ENCODE results near the gene TEX26. TPM values are rescaled to one million over a fixed set of nuclear protein-coding genes. Genes with fewer than 3 reads are reported as not detected.
"Not testable (repeated sequence)": the region's sequence is repeated elsewhere in the genome, so short reads cannot be mapped to it uniquely, and the experiment has no call there.

The TEX26 gene
- total RNA-seq, 1 donor from 2014 or later, result not detected

DNA sequence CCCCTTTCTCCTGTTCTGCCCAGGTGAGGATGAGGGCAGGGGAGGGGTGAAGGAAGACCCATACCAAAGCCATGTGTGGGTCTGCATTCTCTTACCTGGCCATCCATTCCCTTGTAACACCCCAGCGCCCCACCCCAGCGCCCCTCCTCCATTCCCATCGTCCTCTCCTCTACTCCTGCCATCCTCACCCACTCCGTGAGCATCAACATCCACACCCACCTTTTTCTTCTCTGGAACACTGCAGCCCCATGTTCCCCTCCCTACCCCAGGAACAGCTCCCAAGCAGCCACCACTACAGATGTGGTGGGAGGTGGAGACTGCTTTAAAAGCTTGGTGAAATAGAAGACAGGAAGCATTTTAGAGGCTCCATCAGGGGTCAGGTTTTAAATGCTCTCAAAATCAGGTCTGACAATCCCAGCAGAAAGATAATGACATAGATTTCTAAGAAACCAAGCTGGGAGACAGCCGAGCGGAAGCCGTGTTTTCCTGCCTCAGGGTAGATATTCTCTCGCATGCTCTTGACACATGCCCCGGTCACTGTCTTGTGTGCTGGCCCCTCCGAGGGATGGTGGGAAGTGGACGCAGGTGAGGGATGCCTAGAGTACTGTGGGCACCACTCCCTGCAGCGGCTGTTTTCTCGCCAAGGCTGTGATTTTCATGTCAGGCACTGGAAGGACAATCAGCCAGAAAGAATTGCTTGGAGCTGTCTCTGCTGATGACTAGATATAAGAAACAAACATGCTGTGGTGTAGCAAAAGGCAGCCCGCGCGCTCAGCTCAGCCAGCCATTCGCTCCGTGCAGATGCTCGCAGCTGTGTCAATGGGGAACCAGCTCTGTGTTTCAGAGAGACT is 16.5 kb upstream of the TEX26 start:
- intact Hi-C loops (cut with DNase I), result no loop called here
- ATAC-seq (no peak), DNase-seq (ENCODE audit: missing footprints) (no peak)

DNA sequence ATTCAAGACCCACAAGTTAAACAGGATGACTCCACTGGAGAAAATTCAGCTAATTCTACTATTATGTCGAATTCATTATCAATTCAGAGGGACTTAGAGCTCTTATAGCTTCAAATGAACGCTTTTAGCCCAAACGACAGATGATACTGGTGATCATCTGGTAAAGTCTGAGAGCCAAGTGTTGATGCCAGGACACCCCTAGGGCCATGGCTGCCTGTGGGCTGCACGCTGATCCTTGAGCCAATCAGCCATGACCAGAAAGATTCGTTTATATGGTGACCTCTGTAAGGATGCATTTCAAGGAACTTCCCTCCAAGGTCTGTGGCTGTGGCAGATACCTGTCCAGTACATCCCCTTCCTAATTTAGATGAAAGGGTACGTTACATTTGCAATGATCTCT is 15.5 kb upstream of the TEX26 start:
- intact Hi-C loops (cut with DNase I), result no loop called here
- ATAC-seq (no peak), DNase-seq (ENCODE audit: missing footprints) (no peak)

DNA sequence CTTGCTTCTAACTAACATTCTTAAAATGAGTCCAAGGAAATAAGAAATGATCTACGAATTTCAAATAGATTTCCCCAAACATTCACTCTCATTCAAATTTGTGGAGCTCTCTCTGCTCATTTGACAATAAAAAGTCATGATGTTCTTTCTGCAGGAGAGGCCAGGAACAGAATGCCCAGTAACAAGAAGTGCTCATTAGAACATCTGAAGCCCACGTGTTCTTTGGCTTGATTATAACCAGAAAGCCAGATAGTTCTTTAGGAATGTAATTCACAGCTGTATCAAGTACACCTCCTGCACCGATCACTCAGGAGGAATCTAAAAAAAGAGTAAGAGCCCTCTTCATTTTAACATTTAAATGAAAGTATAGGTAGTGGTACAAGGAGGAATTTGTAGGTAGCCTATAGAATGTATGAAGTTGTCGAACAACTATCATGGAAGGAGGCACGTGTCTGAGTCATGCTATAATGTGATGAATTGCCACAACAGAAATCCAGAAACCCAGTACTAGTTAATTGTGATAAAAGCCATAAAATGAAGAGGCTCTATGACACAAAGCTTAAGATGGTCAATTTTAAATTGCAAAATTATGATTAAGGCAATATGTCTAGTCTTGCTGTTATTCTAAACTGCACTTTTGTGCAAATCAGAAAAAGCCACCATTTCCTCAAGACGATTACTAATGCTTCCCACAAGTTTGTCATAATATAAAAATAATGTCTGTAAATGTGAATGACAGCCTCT is 13.6 kb upstream of the TEX26 start:
- intact Hi-C loops (cut with DNase I), result no loop called here
- ATAC-seq (peak; percentile 60), DNase-seq (ENCODE audit: missing footprints) (no peak)

DNA sequence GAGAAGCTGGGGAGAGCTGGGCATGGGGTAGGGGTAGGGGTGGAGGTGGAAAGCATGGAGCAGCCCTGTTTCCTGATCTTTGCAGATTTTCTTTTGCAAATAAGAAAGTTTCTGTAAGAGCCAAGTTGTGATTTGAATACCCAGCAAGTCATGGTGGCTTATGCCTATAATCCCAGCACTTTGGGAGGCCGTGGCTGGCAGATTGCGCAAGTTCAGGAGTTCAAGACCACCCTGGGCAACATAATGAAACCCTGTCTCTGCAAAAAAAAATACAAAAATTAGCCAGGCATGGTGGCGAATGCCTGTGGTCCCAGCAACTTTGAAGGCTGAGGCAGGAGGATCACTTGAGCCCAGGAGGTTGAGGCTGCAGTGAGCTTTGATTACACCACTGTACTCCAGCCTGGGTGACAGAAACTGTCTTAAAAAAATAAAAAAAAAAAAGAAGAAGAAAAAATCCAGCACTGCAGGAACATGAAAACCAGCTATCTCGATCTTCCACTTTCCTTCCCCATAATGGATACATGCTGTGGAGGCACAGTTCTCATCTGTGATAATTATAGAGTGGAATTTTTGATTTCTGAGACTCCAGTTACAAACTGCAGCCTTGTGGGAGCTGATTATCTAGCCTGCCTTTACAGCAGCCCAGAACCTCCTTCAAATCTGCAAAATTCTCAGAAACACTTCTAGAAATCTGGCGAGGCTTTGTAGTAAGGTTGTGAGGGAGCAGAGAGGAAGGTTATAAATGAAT is 12.1 kb upstream of the TEX26 start:
- ATAC-seq, result no peak
- DNase-seq (ENCODE audit: missing footprints), result no peak
- intact Hi-C loops (cut with DNase I), result no loop called here

DNA sequence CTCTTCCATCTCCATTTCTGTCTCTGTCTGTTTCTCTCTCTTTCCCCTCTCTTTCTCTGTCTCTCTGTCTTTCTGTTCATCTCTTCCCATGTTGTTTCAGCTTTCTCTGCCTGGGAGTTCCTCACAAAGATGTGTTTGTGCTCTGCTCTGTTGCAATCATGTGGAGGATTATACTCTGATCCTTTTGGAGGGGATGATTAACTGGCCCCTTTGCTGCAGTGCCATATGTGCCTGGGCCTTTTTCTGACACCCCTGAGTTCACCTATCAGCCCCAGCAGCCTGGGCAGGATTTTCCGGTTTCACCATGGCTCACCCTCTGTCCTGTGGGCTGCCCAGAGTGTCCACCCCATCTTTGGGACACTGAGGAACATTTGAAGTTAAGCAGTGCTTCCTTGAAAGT is 9.0 kb upstream of the TEX26 start:
- DNase-seq (ENCODE audit: missing footprints), result no peak
- ATAC-seq, result no peak
- intact Hi-C loops (cut with DNase I), result no loop called here

DNA sequence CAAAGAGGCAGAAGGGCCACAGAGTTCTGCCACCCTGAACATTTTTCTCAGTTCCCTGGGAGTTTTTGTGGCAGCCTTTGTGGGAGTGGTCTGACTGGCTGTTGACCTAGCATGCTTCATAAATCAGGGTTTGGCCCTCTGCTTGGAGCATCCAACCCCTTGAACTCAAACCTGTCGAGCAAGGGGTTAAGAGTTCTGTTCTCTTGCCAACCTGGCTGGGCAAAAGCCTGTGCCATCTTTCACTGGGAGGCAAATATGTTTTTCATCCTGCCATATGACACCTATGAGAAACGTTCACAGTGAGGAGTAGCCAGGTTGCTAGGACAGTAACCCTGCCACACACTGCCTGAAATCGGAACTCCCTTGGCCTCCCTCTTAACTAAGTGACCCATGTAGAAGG is 7.7 kb upstream of the TEX26 start:
- ATAC-seq, result no peak
- intact Hi-C loops (cut with DNase I), result no loop called here
- no peak for DNase-seq (ENCODE audit: missing footprints)

DNA sequence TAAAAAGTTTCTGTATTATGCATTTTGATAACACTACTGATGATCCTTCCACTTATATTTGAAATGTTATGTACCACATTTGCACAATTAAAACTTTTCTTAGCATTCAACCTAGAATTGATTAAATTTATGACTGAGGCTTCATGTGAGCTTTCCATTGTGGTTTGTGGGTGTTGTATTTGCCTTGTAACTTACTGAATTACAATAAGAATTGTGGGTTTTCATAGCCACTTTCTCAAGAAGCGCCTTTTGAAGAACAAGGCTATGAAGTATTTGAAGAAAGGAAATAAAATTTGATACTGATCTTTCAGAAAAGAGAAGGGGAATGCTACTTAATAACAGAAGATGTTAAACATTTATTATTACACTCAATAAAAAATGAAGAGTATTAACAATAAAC is 7.0 kb upstream of the TEX26 start:
- DNase-seq (ENCODE audit: missing footprints) (no peak), ATAC-seq (no peak)
- intact Hi-C loops (cut with DNase I), result no loop called here

DNA sequence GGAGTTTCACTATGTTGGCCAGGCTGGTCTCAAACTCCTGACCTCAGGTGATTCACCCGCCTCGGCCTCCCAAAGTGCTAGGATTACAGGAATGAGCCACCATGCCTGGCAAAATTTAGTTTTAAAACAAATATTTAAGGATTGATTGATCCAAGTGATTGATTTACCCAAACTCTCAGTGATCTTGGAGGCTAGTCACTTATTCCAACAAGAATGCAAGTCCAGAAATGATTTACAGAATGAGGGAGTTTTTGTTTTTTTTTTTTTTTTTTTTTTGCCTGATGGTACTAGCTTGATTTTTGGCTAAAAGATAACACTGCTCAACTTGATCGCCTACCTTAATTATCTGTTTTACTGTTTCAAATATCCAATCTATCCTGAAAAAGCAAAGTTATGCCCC is 5.7 kb upstream of the TEX26 start:
- intact Hi-C loops (cut with DNase I), result no loop called here
- no peak for ATAC-seq
- no peak for DNase-seq (ENCODE audit: missing footprints)

DNA sequence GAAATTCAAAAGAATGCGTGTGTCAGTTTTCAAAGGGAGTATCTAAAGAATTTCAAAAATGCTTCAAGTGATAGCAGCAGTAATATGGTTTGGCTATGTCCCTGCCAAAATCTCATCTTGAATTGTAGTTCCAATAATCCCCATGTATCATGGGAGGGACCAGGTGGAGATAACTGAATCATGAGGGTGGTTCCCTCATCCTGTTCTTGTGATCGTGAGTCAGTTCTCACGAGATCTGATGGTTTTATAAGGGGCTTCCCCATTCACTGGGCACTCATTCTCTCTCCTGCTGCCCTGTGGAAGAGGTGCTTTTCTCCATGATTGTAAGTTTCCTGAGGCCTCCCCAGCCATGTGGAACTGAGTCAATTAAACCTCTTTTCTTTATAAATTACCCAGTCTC is 5.3 kb upstream of the TEX26 start:
- ATAC-seq; intact Hi-C loops (cut with DNase I); DNase-seq (ENCODE audit: missing footprints): not testable (repeated sequence)

DNA sequence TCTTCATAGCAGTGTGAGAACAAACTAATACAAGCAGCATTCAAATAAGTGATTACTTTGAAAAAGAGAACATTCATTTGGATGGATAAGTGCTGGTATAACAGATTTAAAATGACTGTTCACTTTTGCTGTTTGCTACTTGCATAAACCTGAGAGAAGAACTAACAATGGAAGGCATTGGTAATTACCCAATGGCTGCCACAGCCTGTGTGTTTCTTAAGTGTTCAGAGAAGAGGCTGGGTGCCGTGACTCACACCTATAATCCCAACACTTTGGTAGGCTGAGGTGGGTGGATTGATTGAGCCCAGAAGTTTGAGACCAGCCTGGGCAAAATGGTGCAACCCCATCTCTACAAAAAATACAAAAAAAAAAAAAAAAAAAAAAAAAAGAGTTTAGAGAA is 4.9 kb upstream of the TEX26 start:
- no peak for DNase-seq (ENCODE audit: missing footprints)
- ATAC-seq, result no peak
- intact Hi-C loops (cut with DNase I), result no loop called here

DNA sequence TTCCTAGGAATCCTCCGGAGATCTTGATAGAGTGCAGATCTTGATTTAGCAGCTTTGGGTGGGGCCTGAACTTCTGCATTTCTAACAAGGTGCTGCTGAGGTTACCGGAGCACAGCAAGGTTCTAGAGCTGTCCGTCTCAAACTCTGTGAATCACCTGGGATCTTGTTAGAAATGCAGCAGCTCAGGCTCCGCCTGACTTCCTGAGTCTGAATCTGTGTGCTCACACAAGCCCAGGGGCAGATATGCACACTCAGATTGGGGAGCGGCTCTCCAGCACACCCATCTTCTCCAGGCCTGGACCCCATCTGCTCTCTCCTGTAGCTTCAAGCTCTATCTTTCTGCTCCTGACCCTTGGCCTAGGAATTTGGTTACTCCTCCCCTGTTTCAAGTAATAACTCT is 3.5 kb upstream of the TEX26 start:
- intact Hi-C loops (cut with DNase I), result no loop called here
- DNase-seq (ENCODE audit: missing footprints) (no peak), ATAC-seq (no peak)

DNA sequence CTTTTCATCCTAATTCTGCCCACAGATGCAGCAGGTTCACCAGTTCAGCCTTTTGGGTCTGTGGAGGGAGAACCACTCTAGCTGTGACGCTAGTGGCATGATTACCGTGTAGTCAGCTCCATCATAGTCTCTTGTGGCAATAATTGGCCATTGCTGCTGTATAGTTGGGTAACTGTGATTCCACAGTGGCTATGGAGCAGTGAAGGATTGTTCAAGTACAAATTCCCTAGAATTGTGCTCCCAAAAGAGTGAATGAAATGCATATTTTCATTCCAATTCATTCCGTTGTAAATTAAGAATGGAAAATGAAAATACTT is 856 bp downstream of the TEX26 start:
- peak; percentile 74 for ATAC-seq
- DNase-seq (ENCODE audit: missing footprints), result no peak

DNA sequence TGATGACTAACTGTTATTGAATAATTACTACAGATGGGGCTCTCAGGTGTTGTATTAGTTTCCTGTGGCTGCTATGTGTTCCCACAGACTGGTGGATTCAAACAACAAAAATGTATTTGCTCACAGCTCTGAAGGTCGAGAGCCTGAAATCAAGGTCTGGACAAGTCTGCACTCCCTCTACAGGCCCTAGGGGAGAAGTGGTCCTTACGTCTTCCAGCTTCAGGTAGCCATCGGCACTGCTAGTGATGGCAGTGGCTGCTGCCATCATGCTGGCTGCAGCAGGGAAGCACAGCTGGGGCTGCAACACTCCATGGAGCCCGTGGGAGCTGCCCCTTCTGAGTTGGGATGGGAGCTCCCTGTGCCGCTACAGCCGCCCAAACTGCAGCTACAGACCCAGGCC is 1.9 kb downstream of the TEX26 start:
- intact Hi-C loops (cut with DNase I), result no loop called here
- DNase-seq (ENCODE audit: missing footprints) (no peak), ATAC-seq (no peak)

More for the DNA sequence above, 856 bp downstream of the TEX26 start:
- intact Hi-C loops (cut with DNase I), result no loop called here

DNA sequence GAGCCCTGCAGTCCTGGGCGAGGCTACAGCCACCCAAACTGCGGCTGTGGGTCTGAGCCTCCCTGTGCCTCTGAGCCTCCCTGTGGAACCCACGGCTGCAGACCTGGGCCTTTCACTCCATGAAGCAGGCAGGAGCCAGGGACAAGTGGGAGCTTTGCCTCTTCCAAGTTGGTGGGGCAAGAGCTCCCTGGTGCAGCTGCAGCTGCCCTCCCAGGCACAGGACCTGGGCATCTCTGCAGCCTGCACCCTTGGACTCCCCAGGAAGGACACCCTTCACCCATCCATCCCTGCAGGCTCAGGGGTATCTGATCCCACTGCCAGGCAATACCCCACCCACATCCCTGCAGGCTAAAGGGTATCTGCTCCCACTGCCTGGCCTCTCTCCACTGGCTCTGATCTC is 2.3 kb downstream of the TEX26 start:
- intact Hi-C loops (cut with DNase I), result no loop called here

DNA sequence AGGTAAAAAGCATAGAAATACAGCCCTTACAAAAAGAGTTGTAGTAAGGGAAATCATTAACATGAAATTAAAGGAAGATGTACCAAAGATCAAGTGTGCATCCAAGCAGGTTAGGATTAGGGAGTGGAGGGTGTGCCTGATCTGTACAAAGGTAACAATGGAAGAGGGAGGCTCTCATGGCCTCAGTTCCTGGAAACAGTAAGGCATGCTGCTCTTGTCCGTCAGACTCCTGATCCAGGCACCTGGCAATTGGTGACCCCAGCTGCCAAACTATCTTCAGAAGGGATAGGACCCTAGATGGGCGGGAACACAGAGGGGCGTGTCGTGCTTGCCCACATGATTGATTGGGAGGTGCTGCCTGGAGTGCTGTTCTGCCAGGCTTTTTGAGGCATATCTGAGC is 4.5 kb downstream of the TEX26 start:
- ATAC-seq (no peak), DNase-seq (ENCODE audit: missing footprints) (no peak)
- intact Hi-C loops (cut with DNase I), result no loop called here

More for the DNA sequence above, 2.3 kb downstream of the TEX26 start:
- DNase-seq (ENCODE audit: missing footprints) (no peak), ATAC-seq (no peak)

DNA sequence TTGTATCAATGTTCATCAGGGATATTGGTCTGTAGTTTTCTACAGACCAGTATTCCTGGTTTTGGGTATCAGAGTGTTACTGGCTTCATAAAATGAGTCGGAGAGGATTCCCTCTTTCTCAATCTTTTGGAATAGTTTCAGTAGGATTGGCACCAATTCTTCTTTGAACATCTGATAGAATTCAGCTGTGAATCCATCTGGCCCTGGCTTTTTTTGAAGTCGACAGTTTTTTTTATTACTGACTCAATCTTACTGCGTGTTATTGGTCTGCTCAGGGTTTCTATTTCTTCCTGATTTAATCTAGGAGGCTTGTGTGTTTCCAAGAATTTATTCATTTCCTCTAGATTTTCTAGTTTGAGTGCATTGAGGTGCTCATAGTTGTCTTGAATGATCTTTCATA is 11.4 kb downstream of the TEX26 start:
- no peak for DNase-seq (ENCODE audit: missing footprints)
- ATAC-seq, result no peak
- intact Hi-C loops (cut with DNase I), result no loop called here

DNA sequence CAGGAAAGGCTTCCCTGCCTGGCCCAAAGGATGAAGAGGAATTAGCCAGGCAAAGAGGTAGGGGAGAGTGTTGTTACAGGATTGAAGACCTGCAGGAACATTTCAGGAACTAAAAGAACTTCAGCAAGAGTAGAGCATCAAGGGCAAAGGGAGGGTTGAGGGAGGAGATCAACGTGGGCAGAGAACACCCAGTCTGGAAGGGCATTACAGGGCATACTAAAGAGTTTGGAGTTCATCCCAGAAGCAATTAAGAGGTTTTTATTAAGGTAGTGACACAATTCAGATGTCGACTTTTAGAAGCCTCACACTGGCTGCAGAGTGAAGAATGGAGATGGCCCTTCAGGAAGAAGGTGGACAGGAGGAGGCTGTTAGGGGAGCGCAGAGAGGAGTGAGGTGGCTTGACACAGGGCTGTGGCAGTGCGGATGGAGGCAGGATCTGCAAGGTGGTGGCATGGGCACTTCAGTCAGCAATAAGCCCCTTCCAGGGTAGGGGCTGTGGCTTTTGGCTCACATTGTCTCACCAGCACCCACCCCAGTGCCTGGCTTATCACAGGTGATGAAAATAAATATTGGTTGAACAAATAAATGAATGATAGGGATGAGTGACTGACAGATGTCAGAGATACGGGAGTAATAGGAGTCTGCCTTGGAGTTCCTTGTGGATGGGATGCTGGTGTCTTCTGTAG is 24.9 kb downstream of the TEX26 start:
- DNase-seq (ENCODE audit: missing footprints) (no peak), ATAC-seq (peak; percentile 71)
- intact Hi-C loops (cut with DNase I), result no loop called here

DNA sequence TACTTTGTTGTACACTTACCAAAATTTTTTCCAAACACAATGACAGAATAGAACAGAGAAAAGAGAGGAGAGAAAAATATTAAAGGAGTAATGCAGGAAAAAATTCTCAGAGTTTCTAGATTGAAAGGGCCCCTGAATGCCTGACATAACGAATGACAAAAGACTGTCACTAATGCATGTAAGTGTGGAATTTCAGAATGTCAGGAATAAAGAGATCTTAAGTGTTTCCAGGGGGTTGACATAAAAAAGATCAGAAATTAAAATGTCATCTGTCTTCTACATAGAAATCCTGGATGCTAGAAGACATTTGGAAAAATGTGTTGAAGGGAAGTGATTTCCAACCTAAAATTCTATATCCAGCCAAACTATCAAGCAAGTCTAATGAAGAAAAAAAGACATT is 27.2 kb downstream of the TEX26 start:
- DNase-seq (ENCODE audit: missing footprints) (no peak), ATAC-seq (no peak)
- intact Hi-C loops (cut with DNase I), result no loop called here

DNA sequence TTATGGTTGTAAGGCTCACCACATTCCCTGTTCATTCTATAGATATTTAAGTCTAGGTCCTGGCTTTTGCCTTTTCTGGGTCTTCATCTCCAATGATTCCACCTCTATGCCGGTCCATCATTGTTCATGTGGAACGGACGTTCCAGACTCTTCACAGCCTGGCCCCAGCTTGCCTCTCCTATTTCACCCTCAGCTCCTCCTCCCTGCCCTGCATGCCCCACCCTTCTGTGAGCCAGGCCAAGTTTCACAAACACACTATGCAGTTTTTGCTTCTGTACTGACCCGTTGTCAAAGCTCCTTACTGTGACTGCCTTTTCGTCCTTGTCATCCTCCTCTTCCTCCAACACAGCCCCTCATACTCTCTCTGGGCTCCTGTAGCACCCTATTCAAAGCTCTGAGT is 31.3 kb downstream of the TEX26 start:
- intact Hi-C loops (cut with DNase I), result no loop called here
- ATAC-seq (peak; percentile 54), DNase-seq (ENCODE audit: missing footprints) (no peak)
